ENCODE results near the gene PDYN. TPM values are rescaled to one million over a fixed set of nuclear protein-coding genes. Genes with fewer than 3 reads are reported as not detected.

Gene PDYN
- total RNA-seq, 2 experiments from 2014 or later = not detected

GRCh38 chr20:1998193-1998520, 4.3 kb upstream of the PDYN start:
- Mint-ChIP-seq H3K27me3 (peaks cover 29% of the 10 kb centered on the region), H3K27ac (no peak overlapping the region), H3K9me3 (no peaks in the 10 kb centered on the region), H3K4me3 (no peak overlapping the region), H3K36me3 (ENCODE audit: low read depth) (no peaks in the 10 kb centered on the region), H3K4me1 (ENCODE audit: low read depth) (no peaks in the 10 kb centered on the region)
- POLR2A ChIA-PET = no interaction called here
- DNase-seq = no peak
- no peak for ATAC-seq
- TF ChIP-seq, protein P1, sequence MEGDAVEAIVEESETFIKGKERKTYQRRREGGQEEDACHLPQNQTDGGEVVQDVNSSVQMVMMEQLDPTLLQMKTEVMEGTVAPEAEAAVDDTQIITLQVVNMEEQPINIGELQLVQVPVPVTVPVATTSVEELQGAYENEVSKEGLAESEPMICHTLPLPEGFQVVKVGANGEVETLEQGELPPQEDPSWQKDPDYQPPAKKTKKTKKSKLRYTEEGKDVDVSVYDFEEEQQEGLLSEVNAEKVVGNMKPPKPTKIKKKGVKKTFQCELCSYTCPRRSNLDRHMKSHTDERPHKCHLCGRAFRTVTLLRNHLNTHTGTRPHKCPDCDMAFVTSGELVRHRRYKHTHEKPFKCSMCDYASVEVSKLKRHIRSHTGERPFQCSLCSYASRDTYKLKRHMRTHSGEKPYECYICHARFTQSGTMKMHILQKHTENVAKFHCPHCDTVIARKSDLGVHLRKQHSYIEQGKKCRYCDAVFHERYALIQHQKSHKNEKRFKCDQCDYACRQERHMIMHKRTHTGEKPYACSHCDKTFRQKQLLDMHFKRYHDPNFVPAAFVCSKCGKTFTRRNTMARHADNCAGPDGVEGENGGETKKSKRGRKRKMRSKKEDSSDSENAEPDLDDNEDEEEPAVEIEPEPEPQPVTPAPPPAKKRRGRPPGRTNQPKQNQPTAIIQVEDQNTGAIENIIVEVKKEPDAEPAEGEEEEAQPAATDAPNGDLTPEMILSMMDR (IDR thresholded peaks at IDR 0.05) = no peak
- intact Hi-C loops (cut with micrococcal nuclease) = no loop called here
- CTCF ChIA-PET = no interaction called here

GRCh38 chr20:1997483-1998192, 3.8 kb upstream of the PDYN start:
- CTCF ChIA-PET = no interaction called here
- H3K36me3 Mint-ChIP-seq (ENCODE audit: low read depth) = no peaks in the 10 kb centered on the region
- intact Hi-C loops (cut with micrococcal nuclease) = no loop called here
- H3K27ac Mint-ChIP-seq = no peak overlapping the region
- no peak overlapping the region for H3K4me3 Mint-ChIP-seq
- DNase-seq (no peak), ATAC-seq (no peak)
- POLR2A ChIA-PET = no interaction called here
- H3K9me3 Mint-ChIP-seq = no peaks in the 10 kb centered on the region
- TF ChIP-seq, protein P1 (IDR thresholded peaks at IDR 0.05) = no peak
- no peaks in the 10 kb centered on the region for H3K4me1 Mint-ChIP-seq (ENCODE audit: low read depth)
- peaks cover 31% of the 10 kb centered on the region for H3K27me3 Mint-ChIP-seq

DNA sequence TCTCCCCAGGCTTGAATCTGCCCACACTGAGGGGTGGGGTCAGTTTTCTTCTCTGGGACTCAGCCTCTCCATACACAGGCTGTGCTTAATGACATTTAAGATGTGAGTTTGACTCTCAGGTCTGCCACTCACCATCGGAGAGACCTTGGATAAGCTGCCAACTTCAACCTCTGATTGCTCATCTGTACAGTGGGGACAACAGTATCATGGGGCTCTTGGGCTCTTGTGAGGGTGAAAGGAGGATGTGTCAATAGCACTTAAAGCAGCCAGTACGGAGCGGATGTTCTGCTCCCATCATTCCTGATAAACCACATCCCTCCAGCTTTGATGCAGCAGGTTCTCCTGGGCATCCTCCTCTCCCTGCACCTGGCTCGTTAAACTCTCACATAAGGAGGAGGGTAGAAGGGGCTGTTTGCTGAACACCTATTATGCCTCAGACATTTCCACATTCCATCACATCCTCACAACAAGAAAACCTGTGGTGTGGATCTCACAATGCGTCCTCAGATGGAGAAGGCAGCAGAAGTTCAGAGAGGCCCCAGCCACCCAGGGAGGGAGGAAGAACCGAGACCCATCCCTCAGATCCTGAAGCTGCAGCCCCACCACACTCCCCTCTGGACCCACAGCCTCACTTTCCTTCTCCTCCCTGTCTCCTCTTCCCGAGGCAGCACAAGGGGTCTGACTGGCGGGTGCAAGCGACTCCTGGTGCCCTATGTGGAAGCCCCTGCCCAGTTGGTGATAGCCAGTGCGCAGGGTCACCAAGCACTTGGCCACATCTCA, 1.9 kb upstream of the PDYN start:
- POLR2A ChIA-PET = no interaction called here
- TF ChIP-seq, protein P1 (IDR thresholded peaks at IDR 0.05) = no peak

DNA sequence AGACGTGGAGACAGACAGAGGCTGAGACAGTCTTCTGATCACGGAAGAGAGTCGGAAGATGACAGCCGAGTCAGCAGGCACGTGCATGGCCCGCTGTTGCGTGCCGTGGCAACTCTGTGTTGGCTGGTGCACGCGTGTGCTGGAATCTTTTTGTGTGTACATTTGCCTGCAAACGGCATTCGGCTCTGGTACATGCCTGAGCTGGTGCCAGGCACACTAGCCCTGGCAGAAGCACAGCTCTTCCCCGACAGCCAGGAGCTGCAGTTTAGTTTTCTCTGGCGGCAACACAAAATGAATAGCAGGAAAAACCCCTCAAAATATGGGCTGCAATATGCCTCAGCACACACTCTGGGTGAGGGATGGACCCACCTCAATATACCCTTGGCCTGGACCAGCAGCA, 769 bp upstream of the PDYN start:
- ATAC-seq (no peak), DNase-seq (no peak)
- Mint-ChIP-seq H3K9me3 (no peaks in the 10 kb centered on the region), H3K27ac (no peak overlapping the region), H3K27me3 (peaks cover 39% of the 10 kb centered on the region), H3K4me1 (ENCODE audit: low read depth) (no peaks in the 10 kb centered on the region), H3K36me3 (ENCODE audit: low read depth) (no peaks in the 10 kb centered on the region), H3K4me3 (no peak overlapping the region)
- ChIA-PET POLR2A (no interaction called here), CTCF (no interaction called here)
- intact Hi-C loops (cut with micrococcal nuclease) = no loop called here
- TF ChIP-seq, protein P1 (IDR thresholded peaks at IDR 0.05) = no peak

More for the DNA sequence above, 1.9 kb upstream of the PDYN start:
- H3K4me3 Mint-ChIP-seq = no peak overlapping the region
- H3K27me3 Mint-ChIP-seq = peaks cover 35% of the 10 kb centered on the region
- intact Hi-C loops (cut with micrococcal nuclease) = no loop called here
- H3K9me3 Mint-ChIP-seq = no peaks in the 10 kb centered on the region
- H3K4me1 Mint-ChIP-seq (ENCODE audit: low read depth) = no peaks in the 10 kb centered on the region
- CTCF ChIA-PET = no interaction called here
- H3K27ac Mint-ChIP-seq = no peak overlapping the region
- DNase-seq (no peak), ATAC-seq (no peak)
- H3K36me3 Mint-ChIP-seq (ENCODE audit: low read depth) = no peaks in the 10 kb centered on the region

DNA sequence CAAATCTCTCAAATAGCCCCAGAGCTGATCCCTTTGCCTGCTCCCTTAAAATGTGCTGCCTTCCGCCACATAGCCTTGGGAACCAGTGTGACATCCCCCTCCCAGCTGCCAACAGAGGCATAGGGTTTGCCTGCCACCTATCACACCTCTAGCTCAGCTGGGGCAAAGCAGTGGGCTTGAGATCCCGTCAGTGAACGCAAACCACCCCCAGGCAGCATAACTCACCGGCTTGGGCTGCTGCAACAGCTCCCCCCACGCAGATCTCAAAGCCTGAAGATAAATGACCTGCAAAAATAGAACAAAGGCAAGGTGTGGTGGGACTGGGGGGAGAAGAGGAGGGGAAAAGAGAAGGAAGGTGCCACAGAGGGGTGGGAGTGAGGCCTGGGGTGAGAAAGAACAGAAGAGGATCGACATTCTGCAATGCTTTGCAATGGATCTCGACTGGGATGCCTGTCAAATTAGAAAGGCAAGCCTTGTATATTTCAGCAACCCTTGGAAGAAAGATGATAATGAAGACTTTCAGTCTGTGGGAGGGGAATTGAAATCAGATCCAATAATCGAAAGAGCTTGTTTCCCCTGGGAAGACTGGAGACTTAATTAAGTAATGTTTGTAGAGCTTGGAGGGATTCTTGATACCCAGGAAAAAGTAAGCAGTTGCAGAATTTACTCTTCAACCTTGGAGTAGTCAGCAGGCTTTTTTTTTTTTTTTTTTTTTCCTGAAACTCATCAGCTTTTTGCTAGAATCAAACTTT, 1.3 kb downstream of the PDYN start:
- POLR2A ChIA-PET = no interaction called here
- peaks cover 37% of the 10 kb centered on the region for H3K27me3 Mint-ChIP-seq
- no peak for ATAC-seq
- H3K4me1 Mint-ChIP-seq (ENCODE audit: low read depth) = no peaks in the 10 kb centered on the region
- no peaks in the 10 kb centered on the region for H3K36me3 Mint-ChIP-seq (ENCODE audit: low read depth)
- H3K27ac Mint-ChIP-seq = no peak overlapping the region
- no peaks in the 10 kb centered on the region for H3K9me3 Mint-ChIP-seq
- TF ChIP-seq, protein P1 (IDR thresholded peaks at IDR 0.05) = no peak
- CTCF ChIA-PET = no interaction called here
- DNase-seq = no peak
- intact Hi-C loops (cut with micrococcal nuclease) = no loop called here
- no peak overlapping the region for H3K4me3 Mint-ChIP-seq
